ENCODE data around the gene CKS1B. TPM values are rescaled to one million over a fixed set of nuclear protein-coding genes. Genes with fewer than 3 reads are reported as not detected.

The CKS1B gene
- total and polyA plus RNA-seq, 2 donors (not counting 1 experiment from before 2014, with no cell fraction given), result 40.3 to 55.4 TPM

DNA sequence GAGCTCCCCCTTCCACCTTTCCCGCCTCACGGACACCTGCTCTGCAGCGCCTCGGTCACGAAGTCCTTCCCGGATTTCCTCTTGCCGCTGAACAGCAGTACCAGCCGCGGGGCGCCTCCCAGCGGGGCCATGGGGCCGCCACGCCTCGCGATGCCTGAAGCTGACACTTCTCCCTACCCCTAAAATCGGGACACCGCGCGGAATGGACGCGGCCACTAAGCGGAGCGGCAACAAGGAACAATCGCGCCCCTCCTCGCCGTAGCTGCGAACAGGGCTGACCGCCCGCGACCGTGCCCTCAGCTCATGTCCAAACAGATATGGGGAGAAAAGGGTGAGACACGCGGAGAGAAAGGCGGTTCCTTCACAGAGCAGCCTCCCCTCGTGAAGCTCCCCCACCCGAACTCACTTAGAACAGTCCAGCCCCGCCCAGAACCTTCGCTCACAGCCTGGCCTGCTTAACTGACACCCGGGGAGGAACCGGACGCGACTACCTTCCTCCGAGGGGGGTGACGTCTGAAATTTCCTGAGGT lies 37.9 kb upstream of the CKS1B start, which contains the start of gene PMVK:
TSS of gene PMVK (minus strand) at position 165 of the 530 bp plus-strand sequence. CDS start at position 131, 34 bp downstream.
- no peak for TF ChIP-seq EZH2 (IDR thresholded peaks at IDR 0.05; ENCODE audit: low read length, missing control alignments)
- TF ChIP-seq, protein P1, sequence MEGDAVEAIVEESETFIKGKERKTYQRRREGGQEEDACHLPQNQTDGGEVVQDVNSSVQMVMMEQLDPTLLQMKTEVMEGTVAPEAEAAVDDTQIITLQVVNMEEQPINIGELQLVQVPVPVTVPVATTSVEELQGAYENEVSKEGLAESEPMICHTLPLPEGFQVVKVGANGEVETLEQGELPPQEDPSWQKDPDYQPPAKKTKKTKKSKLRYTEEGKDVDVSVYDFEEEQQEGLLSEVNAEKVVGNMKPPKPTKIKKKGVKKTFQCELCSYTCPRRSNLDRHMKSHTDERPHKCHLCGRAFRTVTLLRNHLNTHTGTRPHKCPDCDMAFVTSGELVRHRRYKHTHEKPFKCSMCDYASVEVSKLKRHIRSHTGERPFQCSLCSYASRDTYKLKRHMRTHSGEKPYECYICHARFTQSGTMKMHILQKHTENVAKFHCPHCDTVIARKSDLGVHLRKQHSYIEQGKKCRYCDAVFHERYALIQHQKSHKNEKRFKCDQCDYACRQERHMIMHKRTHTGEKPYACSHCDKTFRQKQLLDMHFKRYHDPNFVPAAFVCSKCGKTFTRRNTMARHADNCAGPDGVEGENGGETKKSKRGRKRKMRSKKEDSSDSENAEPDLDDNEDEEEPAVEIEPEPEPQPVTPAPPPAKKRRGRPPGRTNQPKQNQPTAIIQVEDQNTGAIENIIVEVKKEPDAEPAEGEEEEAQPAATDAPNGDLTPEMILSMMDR (conservative IDR thresholded peaks at IDR 0.05 in 1 of 2, IDR thresholded peaks at IDR 0.05 in 1 of 2; ENCODE audit: low read depth in 1 of 2, low read length in 2 of 2), result peak; percentile 15 to 35
- H3K4me3 ChIP-seq (replicated peaks in 1 of 4; ENCODE audit: control extremely low read depth in 1 of 4, insufficient read depth in 1 of 4, low read depth in 3 of 4, low read length in 4 of 4), result peak within 1 kb of the TSS; percentile 76 to 95 (median 88)

DNA sequence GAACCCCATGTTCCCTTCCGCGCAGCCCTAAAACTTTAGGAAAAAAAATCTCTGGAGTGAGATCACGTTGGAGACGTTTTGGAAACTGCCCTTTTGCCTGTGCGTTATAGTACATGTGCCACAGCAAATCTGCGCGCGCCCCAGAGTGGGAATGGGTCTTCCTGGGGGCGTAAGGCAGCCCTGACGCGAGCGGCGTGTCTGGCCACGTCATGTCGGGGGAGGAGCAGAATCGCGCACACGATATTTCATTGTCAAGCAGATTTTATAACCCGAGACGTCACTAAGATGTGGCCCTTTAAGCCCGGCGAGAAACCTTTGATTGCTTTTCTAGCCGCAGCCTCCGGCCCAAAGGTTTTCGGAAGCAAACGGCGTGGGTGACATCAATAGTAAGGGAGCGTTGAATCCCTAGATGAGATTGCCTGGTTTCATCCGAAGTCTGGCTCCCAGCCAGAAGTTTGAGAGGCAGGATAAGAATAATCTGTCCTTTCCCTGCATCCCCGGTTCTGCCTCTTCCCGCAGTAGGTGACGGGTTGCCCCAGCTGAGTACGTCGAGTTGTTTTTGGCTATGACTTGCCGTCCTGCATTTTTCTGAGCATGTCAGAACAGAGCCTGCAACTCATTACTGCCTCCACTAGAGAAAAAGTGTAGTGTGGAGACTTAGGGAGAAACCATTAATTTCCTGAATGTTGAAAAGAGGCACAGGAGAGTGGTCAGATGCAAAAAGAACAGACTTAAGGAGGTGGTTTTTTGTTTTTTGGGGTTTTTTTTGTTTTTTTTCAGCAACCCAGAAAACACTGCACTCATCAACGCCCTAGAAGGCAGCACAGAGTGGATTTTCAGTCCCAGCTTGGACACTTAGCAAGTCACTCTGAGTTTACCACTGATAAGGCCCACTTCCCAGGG lies 37.1 kb upstream of the CKS1B start:
- H3K36me3 ChIP-seq (ENCODE audit: control insufficient read depth, insufficient read depth, low read length), result no peaks in the 10 kb centered on the region
- peak overlapping the region; percentile 100 for H3K27ac ChIP-seq (ENCODE audit: insufficient read depth, low read length)
- H3K79me2 ChIP-seq (ENCODE audit: control insufficient read depth, insufficient read depth, low read length), result peaks cover 2% of the 10 kb centered on the region
- H3K9ac ChIP-seq (ENCODE audit: insufficient read depth, low read length), result peak overlapping the region; percentile 100
- H3K4me1 ChIP-seq (ENCODE audit: control insufficient read depth, extremely low read depth, insufficient read depth, low read length), result peaks cover 3% of the 10 kb centered on the region
- H2AFZ ChIP-seq (ENCODE audit: low read length), result peak overlapping the region; percentile 98
- TF ChIP-seq EZH2 (IDR thresholded peaks at IDR 0.05; ENCODE audit: low read length, missing control alignments), result no peak
- TF ChIP-seq, protein P1 (conservative IDR thresholded peaks at IDR 0.05 in 1 of 2, IDR thresholded peaks at IDR 0.05 in 1 of 2; ENCODE audit: low read depth in 1 of 2, low read length in 2 of 2), result peak; percentile 21 to 35
- H3K4me2 ChIP-seq (ENCODE audit: extremely low read depth, insufficient read depth, low read length), result peak overlapping the region; percentile 90
- peak; percentile 96 to 98 for DNase-seq (ENCODE audit: low read depth in 2 of 2)
- H3K27me3 ChIP-seq (ENCODE audit: control insufficient read depth, insufficient read depth, low read length), result no peaks in the 10 kb centered on the region
- H3K4me3 ChIP-seq (replicated peaks in 1 of 4; ENCODE audit: control extremely low read depth in 1 of 4, insufficient read depth in 1 of 4, low read depth in 3 of 4, low read length in 4 of 4), result peak overlapping the region; percentile 76 to 95 (median 88)
- H3K9me3 ChIP-seq (ENCODE audit: control insufficient read depth, insufficient read depth, low read depth, low read length), result no peaks in the 10 kb centered on the region
- H4K20me1 ChIP-seq (ENCODE audit: control insufficient read depth, extremely low read depth, insufficient read depth, low read length), result no peaks in the 10 kb centered on the region

More for the DNA sequence above, 37.9 kb upstream of the CKS1B start, which contains the start of gene PMVK:
- peak; percentile 96 to 98 for DNase-seq (ENCODE audit: low read depth in 2 of 2)
- Histone ChIP-seq H3K4me1 (ENCODE audit: control insufficient read depth, extremely low read depth, insufficient read depth, low read length) (peaks cover 3% of the 10 kb centered on the region), H3K79me2 (ENCODE audit: control insufficient read depth, insufficient read depth, low read length) (peaks cover 2% of the 10 kb centered on the region), H3K4me2 (ENCODE audit: extremely low read depth, insufficient read depth, low read length) (peak within 1 kb of the TSS; percentile 90), H2AFZ (ENCODE audit: low read length) (peak within 1 kb of the TSS; percentile 98), H4K20me1 (ENCODE audit: control insufficient read depth, extremely low read depth, insufficient read depth, low read length) (no peaks in the 10 kb centered on the region), H3K27me3 (ENCODE audit: control insufficient read depth, insufficient read depth, low read length) (no peaks in the 10 kb centered on the region), H3K9me3 (ENCODE audit: control insufficient read depth, insufficient read depth, low read depth, low read length) (no peaks in the 10 kb centered on the region), H3K27ac (ENCODE audit: insufficient read depth, low read length) (peak within 1 kb of the TSS; percentile 100), H3K36me3 (ENCODE audit: control insufficient read depth, insufficient read depth, low read length) (no peaks in the 10 kb centered on the region), H3K9ac (ENCODE audit: insufficient read depth, low read length) (peak within 1 kb of the TSS; percentile 100)

DNA sequence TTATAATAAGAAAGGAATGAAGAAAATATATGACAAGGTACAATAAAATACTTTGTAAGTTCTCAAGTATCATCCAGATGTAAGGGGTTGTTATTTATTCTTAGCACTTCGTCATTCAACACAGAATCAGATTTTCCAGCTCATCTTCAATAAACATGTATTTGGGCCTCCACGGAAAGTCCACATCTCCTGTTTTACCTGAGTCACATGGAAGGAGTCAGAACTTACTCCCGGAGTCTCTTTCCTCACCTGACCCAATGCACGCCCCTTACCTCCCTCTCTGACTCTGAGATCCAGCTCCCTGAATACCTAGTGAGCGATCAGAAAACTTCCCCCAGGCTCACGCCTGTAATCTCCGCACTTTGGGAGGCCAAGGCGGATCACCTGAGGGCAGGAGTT lies 36.5 kb upstream of the CKS1B start:
- peak overlapping the region; percentile 100 for H3K27ac ChIP-seq (ENCODE audit: insufficient read depth, low read length)
- H4K20me1 ChIP-seq (ENCODE audit: control insufficient read depth, extremely low read depth, insufficient read depth, low read length), result no peaks in the 10 kb centered on the region
- no peak overlapping the region for H2AFZ ChIP-seq (ENCODE audit: low read length)
- H3K4me2 ChIP-seq (ENCODE audit: extremely low read depth, insufficient read depth, low read length), result peak overlapping the region; percentile 90
- no peak for DNase-seq (ENCODE audit: low read depth in 2 of 2)
- no peaks in the 10 kb centered on the region for H3K27me3 ChIP-seq (ENCODE audit: control insufficient read depth, insufficient read depth, low read length)
- peaks cover 3% of the 10 kb centered on the region for H3K4me1 ChIP-seq (ENCODE audit: control insufficient read depth, extremely low read depth, insufficient read depth, low read length)
- H3K9me3 ChIP-seq (ENCODE audit: control insufficient read depth, insufficient read depth, low read depth, low read length), result no peaks in the 10 kb centered on the region
- H3K4me3 ChIP-seq (replicated peaks in 1 of 4; ENCODE audit: control extremely low read depth in 1 of 4, insufficient read depth in 1 of 4, low read depth in 3 of 4, low read length in 4 of 4), result peak overlapping the region in 3 of 4 experiments; percentile 76 to 91 (median 84)
- peaks cover 2% of the 10 kb centered on the region for H3K79me2 ChIP-seq (ENCODE audit: control insufficient read depth, insufficient read depth, low read length)
- TF ChIP-seq, protein P1 (conservative IDR thresholded peaks at IDR 0.05 in 1 of 2, IDR thresholded peaks at IDR 0.05 in 1 of 2; ENCODE audit: low read depth in 1 of 2, low read length in 2 of 2), result no peak
- TF ChIP-seq EZH2 (IDR thresholded peaks at IDR 0.05; ENCODE audit: low read length, missing control alignments), result no peak
- no peaks in the 10 kb centered on the region for H3K36me3 ChIP-seq (ENCODE audit: control insufficient read depth, insufficient read depth, low read length)
- no peak overlapping the region for H3K9ac ChIP-seq (ENCODE audit: insufficient read depth, low read length)

Data from fibroblast of lung (primary cell).